Left kidney (tissue), 2 donors: Measurements from ENCODE around the gene IMMP2L. TPM values are rescaled to one million over a fixed set of nuclear protein-coding genes. Genes with fewer than 3 reads are reported as not detected.
"Not testable (repeated sequence)": the region's sequence is repeated elsewhere in the genome, so short reads cannot be mapped to it uniquely, and the experiment has no call there.

ENCODE experiments used
- DNase-seq: peaks from one replicate; pipeline ENCODE4 v3.0.0-alpha.2; 2013
- polyA plus RNA-seq: library from polyadenylated mRNA; unstranded; fragments of 120-200 nt; gene quantifications from one replicate; pipeline ENCODE4 v1.2.1, GENCODE V29; 2013; ENCODE audit not compliant: insufficient read length

The IMMP2L gene
- polyA plus RNA-seq, 1 donor, result 41.8 TPM

- DNase-seq, result no peak
Measured at GRCh38 chr7:111460695-111461094, 101.6 kb downstream of the IMMP2L start.

- no peak for DNase-seq
Measured at GRCh38 chr7:111459757-111460280, 102.5 kb downstream of the IMMP2L start.

- no peak for DNase-seq
Measured at GRCh38 chr7:111459065-111459756, 103.1 kb downstream of the IMMP2L start.

GRCh38 chr7:111450705-111451104 is 111.6 kb downstream of the IMMP2L start:
- DNase-seq, result not testable (repeated sequence)

- not testable (repeated sequence) for DNase-seq
Measured at GRCh38 chr7:111447502-111447901, 114.8 kb downstream of the IMMP2L start.

DNA sequence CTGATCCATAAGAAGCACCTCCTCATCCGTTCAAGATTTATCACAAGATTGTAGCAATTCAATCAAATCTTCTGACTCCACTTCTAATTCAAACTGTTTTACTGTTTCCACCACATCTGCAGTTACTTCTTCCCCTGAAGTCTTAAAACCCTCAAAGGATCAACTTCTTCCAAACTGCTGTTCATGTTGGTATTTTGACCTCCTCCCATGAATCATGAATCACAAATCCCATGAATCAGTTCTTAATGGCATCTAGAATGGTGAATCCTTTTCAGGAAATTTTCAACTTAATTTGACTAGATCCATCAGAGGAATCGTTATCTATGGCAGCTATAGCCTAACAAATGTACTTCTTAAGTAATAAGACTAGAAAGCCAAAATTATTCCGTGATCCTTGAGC is 122.3 kb downstream of the IMMP2L start:
- DNase-seq, result no peak

- DNase-seq, result no peak
Measured at GRCh38 chr7:111438369-111439289, 123.7 kb downstream of the IMMP2L start.

DNA sequence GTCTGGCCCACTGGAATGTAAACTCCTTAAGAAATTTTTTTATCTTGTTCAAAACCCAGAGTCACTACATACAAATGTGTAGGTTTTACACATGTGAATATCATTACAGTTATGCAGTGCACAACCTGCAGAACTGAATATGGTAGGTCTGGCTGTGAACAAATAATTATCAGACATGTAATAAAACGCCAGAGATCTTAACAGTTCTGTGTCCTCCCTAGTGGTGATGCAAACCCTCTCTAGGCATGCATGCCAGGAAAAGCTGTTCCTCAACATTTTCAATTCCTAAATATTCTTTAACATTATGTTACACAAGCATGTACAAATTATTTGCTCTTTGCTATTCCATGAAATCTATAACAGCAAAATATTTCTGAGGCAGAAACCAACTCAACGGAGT is 124.6 kb downstream of the IMMP2L start:
- DNase-seq, result no peak

- DNase-seq, result no peak
Measured at GRCh38 chr7:111436608-111437007, 125.7 kb downstream of the IMMP2L start.

DNA sequence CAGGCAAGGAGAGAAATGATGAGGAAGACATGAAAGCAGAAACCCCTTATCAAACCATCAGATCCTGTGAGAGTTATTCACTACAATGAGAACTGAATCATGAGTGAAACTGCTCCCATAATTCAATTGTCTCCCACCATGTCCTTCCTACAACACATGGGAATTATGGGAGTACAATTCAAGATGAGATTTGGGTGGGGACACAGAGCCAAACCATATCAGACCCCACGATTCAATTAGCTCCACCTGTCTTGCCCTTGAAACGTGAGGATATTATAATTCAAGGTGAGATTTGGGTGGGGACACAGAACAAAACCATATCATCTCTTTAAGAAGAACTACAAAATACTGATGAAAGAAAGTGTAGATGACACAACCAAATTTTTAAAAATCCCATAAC is 128.9 kb downstream of the IMMP2L start:
- no peak for DNase-seq

GRCh38 chr7:111429781-111430180 is 132.5 kb downstream of the IMMP2L start:
- DNase-seq, result no peak

DNA sequence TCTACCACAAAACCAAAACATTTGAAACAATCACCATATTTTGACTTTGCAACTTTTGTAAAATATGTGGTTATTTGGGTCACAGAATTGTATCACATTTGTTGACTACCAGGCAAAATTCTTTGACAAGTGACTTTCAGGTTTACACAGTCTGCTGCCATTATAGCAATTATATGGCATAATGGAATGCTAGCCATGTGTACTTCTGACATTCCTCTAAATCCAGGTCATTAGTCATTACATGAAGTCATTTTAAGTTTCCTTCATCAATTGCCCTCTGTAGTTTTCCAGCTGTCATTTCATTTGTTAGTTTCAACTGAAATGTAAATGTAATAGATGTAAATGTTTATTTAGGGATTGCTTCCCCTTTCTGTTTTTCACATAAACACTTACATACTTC is 137.5 kb downstream of the IMMP2L start:
- no peak for DNase-seq

DNA sequence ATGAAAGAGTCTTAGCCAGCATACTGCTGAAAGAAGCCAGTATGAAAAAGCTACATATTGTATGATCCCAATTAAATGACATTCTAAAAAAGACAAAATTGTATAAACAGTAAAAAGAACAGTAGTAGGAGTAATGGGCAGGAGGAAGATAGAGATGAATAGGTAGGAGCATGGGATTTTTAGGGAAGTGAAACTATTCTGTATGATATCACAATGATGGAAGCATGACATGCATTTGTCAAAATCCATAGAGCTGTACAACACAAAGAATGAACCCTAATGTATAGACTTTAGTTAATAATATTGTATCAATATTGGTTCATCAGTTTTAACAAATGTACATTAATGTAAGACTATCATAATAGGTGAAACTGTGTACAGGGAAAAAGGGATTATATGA is 147.9 kb downstream of the IMMP2L start:
- no peak for DNase-seq

DNA sequence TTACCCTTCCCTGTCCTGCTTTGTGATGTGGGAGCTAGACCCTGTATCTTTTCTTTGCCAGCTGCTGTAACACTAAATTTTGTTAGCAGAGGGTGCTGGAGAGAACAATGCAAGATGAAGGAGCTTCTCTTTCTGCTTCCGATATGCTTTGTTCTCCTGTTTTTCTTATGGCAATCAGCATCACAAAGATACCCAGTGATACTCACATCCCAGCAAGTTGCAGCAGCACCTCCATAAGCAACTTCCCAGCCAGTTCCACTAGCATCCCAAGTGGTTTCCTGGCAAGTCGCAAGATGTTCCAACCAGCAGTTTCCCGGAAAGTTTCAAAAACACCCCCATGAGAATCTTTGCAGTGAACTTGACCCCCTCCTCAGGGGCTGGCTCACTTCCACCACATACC is 148.6 kb downstream of the IMMP2L start:
- no peak for DNase-seq

GRCh38 chr7:111410899-111411298 is 151.4 kb downstream of the IMMP2L start:
- DNase-seq, result no peak

GRCh38 chr7:111409714-111410422 is 152.4 kb downstream of the IMMP2L start:
- DNase-seq, result no peak

- no peak for DNase-seq
Measured at GRCh38 chr7:111408724-111409123, 153.6 kb downstream of the IMMP2L start.

GRCh38 chr7:111407258-111407657 is 155.0 kb downstream of the IMMP2L start:
- no peak for DNase-seq

- no peak for DNase-seq
Measured at GRCh38 chr7:111405621-111406020, 156.7 kb downstream of the IMMP2L start.

DNA sequence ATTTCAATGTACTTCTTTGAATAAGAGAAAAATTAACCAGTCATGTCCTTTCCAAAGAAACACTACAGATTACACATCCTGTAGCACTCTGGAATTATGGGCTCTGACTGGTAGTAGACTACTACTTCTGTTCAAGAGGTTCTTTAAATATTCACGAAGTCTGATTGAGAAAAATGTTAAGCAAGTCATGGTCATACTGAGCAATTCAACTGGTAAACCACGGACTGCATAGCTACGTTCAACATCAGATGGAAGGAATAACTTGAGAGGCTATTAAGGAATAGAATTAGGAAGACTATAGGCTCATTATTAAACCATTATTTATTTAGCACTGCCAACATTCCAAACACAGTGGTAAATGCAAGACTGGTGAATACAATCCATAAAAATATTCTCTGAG is 160.8 kb downstream of the IMMP2L start:
- DNase-seq, result no peak

DNA sequence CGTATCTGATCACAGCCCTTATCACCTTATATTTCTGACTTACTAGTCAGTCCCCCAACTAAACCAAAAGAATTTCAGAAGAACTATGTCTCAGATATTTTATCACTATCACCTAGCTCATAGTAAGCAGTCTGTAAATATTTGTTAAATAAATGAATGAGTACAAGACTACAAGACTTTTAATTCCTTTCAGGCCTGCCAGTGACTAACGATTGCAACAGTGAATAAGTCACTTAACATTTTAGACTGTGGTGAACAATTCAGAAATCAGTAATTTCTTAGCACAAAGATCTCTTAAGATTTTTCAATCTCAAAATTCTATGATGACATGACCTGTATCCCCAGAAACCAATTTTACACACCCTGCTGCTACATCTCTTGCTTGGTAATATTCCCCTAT is 162.2 kb downstream of the IMMP2L start:
- no peak for DNase-seq

DNA sequence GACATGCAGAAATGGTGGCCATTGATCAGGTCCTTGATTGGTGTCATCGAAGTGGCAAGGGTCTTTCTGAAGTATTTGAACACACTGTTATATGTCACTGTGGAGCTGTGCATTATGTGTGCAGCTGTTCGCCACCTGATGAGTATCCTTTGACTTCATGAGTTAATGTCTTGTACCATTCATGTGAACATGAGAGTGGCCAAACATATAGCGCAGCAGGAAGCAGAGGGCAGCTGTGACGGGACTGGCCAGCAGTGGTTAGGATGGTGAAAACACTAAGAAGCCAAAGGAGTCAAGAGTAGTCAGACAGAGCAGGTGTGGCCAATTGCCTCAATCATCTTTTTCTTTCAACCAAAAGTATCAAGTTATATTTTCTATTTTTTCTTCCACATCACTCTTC is 167.4 kb downstream of the IMMP2L start:
- DNase-seq, result no peak
